Measurements from ENCODE around the gene PIGL. TPM values are rescaled to one million over a fixed set of nuclear protein-coding genes. Genes with fewer than 3 reads are reported as not detected.

Gene PIGL
- total and polyA plus RNA-seq, 2 donors (not counting 3 experiments of a cell fraction or from before 2014, with no cell fraction given), result 28.6 to 40.8 TPM

- Histone ChIP-seq H3K79me2 (ENCODE audit: control insufficient read depth, insufficient read depth, low read length) (no peaks in the 10 kb centered on the region), H4K20me1 (replicated peaks; ENCODE audit: control insufficient read depth, extremely low read depth, insufficient read depth, low read length) (no peaks in the 10 kb centered on the region), H3K4me1 (ENCODE audit: control insufficient read depth, extremely low read depth, insufficient read depth, low read length) (peaks cover 55% of the 10 kb centered on the region), H2AFZ (ENCODE audit: low read depth, low read length) (peak overlapping the region; percentile 73), H3K36me3 (ENCODE audit: control insufficient read depth in 2 of 2, extremely low read depth in 1 of 2, insufficient read depth in 2 of 2, low read length in 2 of 2) (no peaks in the 10 kb centered on the region), H3K4me2 (ENCODE audit: insufficient read depth, low read length) (peak overlapping the region; percentile 72), H3K9me1 (replicated peaks; ENCODE audit: control insufficient read depth, extremely low read depth, insufficient read depth, low read length) (no peaks in the 10 kb centered on the region), H3K27ac (ENCODE audit: insufficient read depth, low read depth, low read length) (peak overlapping the region; percentile 96), H3K4me3 (replicated peaks in 1 of 3; ENCODE audit: insufficient read depth in 1 of 3, low read depth in 1 of 3, low read length in 3 of 3) (peak overlapping the region in 1 of 3 experiments; percentile 16), H3K9me3 (replicated peaks; ENCODE audit: control insufficient read depth, insufficient read depth, low read length) (no peaks in the 10 kb centered on the region), H3K9ac (replicated peaks; ENCODE audit: extremely low read depth, insufficient read depth, low read length) (peak overlapping the region; percentile 84), H3K27me3 (ENCODE audit: control insufficient read depth in 2 of 2, insufficient read depth in 2 of 2, low read length in 2 of 2) (no peaks in the 10 kb centered on the region)
- ChIA-PET POLR2A (interaction anchor here (1.0 to 1.3 kb wide), 2 partner anchors 50 to 95 kb away, joined by 4 to 17 read pairs; partner anchors contain the start of gene UBB), CTCF (interaction anchor here (0.9 to 2.7 kb wide), 13 partner anchors 10 to 77 kb away, joined by 3 to 21 read pairs (median 6); partner anchors contain the start of genes CENPV, NCOR1 and PIGL)
- dilution Hi-C loops (cut with MboI; ENCODE audit: extremely low pct_ligation_motif_present, low sequenced_read_pairs) (no loop called here), intact Hi-C loops (cut with micrococcal nuclease) (loop anchor here (1.0 to 10.0 kb wide), 4 partner anchors 13 to 261 kb away; partner anchors contain the start of gene NCOR1)
- peak; percentile 96 for DNase-seq (ENCODE audit: low read depth, low spot score)
- TSS peak; percentile 82 for BruUV-seq (replicated peaks)
- TF ChIP-seq POLR2A (IDR thresholded peaks at IDR 0.05; ENCODE audit: low read depth, low read length) (peak; percentile 83), FOS (IDR thresholded peaks at IDR 0.05; ENCODE audit: borderline replicate concordance, insufficient read depth, low read length) (peak; percentile 97), JUN (IDR thresholded peaks at IDR 0.05; ENCODE audit: borderline replicate concordance, insufficient read depth, insufficient read length, low read depth) (peak; percentile 90), EZH2 (IDR thresholded peaks at IDR 0.05; ENCODE audit: borderline replicate concordance, low read depth, low read length, severe bottlenecking) (no peak), GATA2 (IDR thresholded peaks at IDR 0.05; ENCODE audit: insufficient read depth, insufficient read length, low read depth, low read length) (peak; percentile 68), POLR2AphosphoS5 (IDR thresholded peaks at IDR 0.05; ENCODE audit: insufficient read depth, low read depth, low read length) (peak; percentile 96)
- TF ChIP-seq, protein P1, sequence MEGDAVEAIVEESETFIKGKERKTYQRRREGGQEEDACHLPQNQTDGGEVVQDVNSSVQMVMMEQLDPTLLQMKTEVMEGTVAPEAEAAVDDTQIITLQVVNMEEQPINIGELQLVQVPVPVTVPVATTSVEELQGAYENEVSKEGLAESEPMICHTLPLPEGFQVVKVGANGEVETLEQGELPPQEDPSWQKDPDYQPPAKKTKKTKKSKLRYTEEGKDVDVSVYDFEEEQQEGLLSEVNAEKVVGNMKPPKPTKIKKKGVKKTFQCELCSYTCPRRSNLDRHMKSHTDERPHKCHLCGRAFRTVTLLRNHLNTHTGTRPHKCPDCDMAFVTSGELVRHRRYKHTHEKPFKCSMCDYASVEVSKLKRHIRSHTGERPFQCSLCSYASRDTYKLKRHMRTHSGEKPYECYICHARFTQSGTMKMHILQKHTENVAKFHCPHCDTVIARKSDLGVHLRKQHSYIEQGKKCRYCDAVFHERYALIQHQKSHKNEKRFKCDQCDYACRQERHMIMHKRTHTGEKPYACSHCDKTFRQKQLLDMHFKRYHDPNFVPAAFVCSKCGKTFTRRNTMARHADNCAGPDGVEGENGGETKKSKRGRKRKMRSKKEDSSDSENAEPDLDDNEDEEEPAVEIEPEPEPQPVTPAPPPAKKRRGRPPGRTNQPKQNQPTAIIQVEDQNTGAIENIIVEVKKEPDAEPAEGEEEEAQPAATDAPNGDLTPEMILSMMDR (IDR thresholded peaks at IDR 0.05; ENCODE audit: extremely low read depth in 1 of 2, insufficient read depth in 1 of 2, low read depth in 1 of 2, low read length in 2 of 2), result no peak
- FAIRE-seq, result peak; percentile 94
Observed at GRCh38 chr17:16286009-16286946, 69.3 kb downstream of the PIGL start.

Data from endothelial cell of umbilical vein (primary cell).